ENCODE measurements around the gene C9orf78.

GRCh38 chr9:129860653-129861446 lies 25.8 kb upstream of the C9orf78 start:
- no peak for TF ChIP-seq CTCF (optimal IDR thresholded peaks at IDR 0.05 in 1 of 3, IDR thresholded peaks at IDR 0.05 in 1 of 3, conservative IDR thresholded peaks at IDR 0.05 in 1 of 3; ENCODE audit: extremely low read depth in 1 of 3, insufficient read depth in 2 of 3, low read length in 3 of 3)
- TF ChIP-seq EZH2 (IDR thresholded peaks at IDR 0.05; ENCODE audit: low read length) = no peak
